Mammary epithelial cell (primary cell): ENCODE results near the gene BPIFA1.

ENCODE experiments used
- EZH2 ChIP-seq: IDR thresholded peaks from 2 replicates; pipeline ENCODE4 v1.6.1; 2012; ENCODE audit warnings: low read length, inconsistent platforms, borderline replicate concordance
- TF ChIP-seq, protein P1 (sequence below), 2 donors: IDR thresholded peaks in 1 of 2; conservative IDR thresholded peaks in 1 of 2; 2 replicates each; pipeline ENCODE4 v1.5.1; 2011 to 2012; ENCODE audit warnings: inconsistent platforms in 2 of 2, low read length in 2 of 2, mild to moderate bottlenecking in 2 of 2, control low read depth in 1 of 2, low read depth in 1 of 2; ENCODE audit not compliant: insufficient read depth in 1 of 2; ENCODE audit errors: extremely low read depth in 1 of 2

DNA sequence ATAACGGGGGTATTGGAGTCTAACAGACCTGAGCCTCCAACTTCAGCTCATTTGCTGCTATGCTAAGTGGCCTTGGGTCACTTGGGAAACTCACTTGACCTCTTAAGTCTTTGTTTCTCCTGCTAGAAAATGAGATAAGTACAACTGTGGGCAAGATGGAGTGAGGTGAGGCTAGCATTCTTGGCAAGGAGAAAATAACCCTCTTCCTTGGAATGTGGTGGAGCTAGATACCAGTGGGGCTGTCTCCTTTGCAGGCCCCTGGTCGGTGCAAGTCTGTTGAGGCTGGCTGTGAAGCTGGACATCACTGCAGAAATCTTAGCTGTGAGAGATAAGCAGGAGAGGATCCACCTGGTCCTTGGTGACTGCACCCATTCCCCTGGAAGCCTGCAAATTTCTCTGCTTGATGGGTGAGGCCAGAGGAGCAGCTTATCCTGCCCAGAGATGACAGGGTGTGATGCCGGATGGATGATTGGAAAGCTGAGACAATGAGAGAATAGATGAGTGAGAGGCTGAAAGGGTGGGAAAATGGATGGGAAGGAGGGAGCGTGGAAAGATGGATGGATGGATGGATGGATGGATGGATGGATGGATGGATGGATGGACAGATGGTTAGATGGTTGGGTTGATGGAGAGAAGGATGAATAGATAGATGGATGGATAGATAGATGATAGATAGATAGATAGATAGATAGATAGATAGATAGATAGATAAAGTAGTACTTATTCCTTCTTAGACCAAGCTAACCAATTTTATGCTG, 4.4 kb downstream of the BPIFA1 start:
- TF ChIP-seq, protein P1, sequence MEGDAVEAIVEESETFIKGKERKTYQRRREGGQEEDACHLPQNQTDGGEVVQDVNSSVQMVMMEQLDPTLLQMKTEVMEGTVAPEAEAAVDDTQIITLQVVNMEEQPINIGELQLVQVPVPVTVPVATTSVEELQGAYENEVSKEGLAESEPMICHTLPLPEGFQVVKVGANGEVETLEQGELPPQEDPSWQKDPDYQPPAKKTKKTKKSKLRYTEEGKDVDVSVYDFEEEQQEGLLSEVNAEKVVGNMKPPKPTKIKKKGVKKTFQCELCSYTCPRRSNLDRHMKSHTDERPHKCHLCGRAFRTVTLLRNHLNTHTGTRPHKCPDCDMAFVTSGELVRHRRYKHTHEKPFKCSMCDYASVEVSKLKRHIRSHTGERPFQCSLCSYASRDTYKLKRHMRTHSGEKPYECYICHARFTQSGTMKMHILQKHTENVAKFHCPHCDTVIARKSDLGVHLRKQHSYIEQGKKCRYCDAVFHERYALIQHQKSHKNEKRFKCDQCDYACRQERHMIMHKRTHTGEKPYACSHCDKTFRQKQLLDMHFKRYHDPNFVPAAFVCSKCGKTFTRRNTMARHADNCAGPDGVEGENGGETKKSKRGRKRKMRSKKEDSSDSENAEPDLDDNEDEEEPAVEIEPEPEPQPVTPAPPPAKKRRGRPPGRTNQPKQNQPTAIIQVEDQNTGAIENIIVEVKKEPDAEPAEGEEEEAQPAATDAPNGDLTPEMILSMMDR (conservative IDR thresholded peaks at IDR 0.05 in 1 of 2, IDR thresholded peaks at IDR 0.05 in 1 of 2; ENCODE audit: extremely low read depth in 1 of 2, insufficient read depth in 1 of 2, low read depth in 1 of 2, low read length in 2 of 2) = no peak
- TF ChIP-seq EZH2 = no peak
